Ishikawa (cell line): ENCODE results near the gene AGO1.

ENCODE experiments used
- CEBPB ChIP-seq: IDR thresholded peaks from 2 replicates; pipeline ENCODE4 v1.6.1; 2012
- CREB1 ChIP-seq: IDR thresholded peaks from 2 replicates; pipeline ENCODE4 v1.6.1; 2012; ENCODE audit warnings: low read depth
- EGR1 ChIP-seq: IDR thresholded peaks from 2 replicates; pipeline ENCODE4 v1.6.1; 2012
- EP300 ChIP-seq: IDR thresholded peaks from 2 replicates; pipeline ENCODE4 v1.6.1; 2012; ENCODE audit warnings: borderline replicate concordance
- FOXM1 ChIP-seq: IDR thresholded peaks from 2 replicates; pipeline ENCODE4 v1.6.1; 2012; ENCODE audit warnings: low read depth, borderline replicate concordance
- MAX ChIP-seq: IDR thresholded peaks from 2 replicates; pipeline ENCODE4 v1.6.1; 2012
- NFIC ChIP-seq: IDR thresholded peaks from 2 replicates; pipeline ENCODE4 v1.6.1; 2012
- RAD21 ChIP-seq: IDR thresholded peaks from 2 replicates; pipeline ENCODE4 v1.6.1; 2012; ENCODE audit warnings: low read depth
- REST ChIP-seq: IDR thresholded peaks from 2 replicates; pipeline ENCODE4 v1.6.1; 2012; ENCODE audit warnings: low read depth, mild to moderate bottlenecking
- TAF1 ChIP-seq: IDR thresholded peaks from 2 replicates; pipeline ENCODE4 v1.6.1; 2012; ENCODE audit warnings: low read depth, mild to moderate bottlenecking
- TCF12 ChIP-seq: IDR thresholded peaks from 2 replicates; pipeline ENCODE4 v1.6.1; 2012; ENCODE audit warnings: low read depth
- TEAD4 ChIP-seq: IDR thresholded peaks from 2 replicates; pipeline ENCODE4 v1.6.1; 2012
- USF1 ChIP-seq: IDR thresholded peaks from 2 replicates; pipeline ENCODE4 v1.6.1; 2012
- YY1 ChIP-seq: IDR thresholded peaks from 2 replicates; pipeline ENCODE4 v1.6.1; 2012; ENCODE audit warnings: low read depth
- ZBTB7A ChIP-seq: IDR thresholded peaks from 2 replicates; pipeline ENCODE4 v1.6.1; 2012; ENCODE audit warnings: low read depth

AGO1 gene

GRCh38 chr1:35835398-35835797 lies 47.6 kb upstream of the AGO1 start:
- TF ChIP-seq RAD21 (no peak), USF1 (no peak), EGR1 (no peak), YY1 (no peak), TAF1 (no peak), CREB1 (no peak), MAX (no peak), REST (no peak), TCF12 (no peak)

- TF ChIP-seq CREB1 (no peak), CEBPB (no peak), REST (no peak), EP300 (no peak), FOXM1 (no peak), YY1 (no peak), TEAD4 (no peak), MAX (no peak), TAF1 (no peak), USF1 (no peak), ZBTB7A (no peak), RAD21 (no peak), TCF12 (no peak)
These were observed 46.3 kb upstream of the AGO1 start for GRCh38 chr1:35836734-35837133.

GRCh38 chr1:35838693-35839245 lies 44.2 kb upstream of the AGO1 start:
- TF ChIP-seq CEBPB (peak; percentile 69), USF1 (no peak), NFIC (no peak)

GRCh38 chr1:35844826-35845225 lies 38.2 kb upstream of the AGO1 start:
- TF ChIP-seq RAD21 (no peak), USF1 (no peak), TCF12 (no peak), ZBTB7A (no peak), EGR1 (no peak), NFIC (no peak), MAX (no peak), YY1 (no peak), TAF1 (no peak), REST (no peak)
